ENCODE results near the gene SMC1B. TPM values are rescaled to one million over a fixed set of nuclear protein-coding genes. Genes with fewer than 3 reads are reported as not detected.
A peak's percentile ranks its signal among the peaks of the same experiment; 100 is the strongest.

SMC1B gene
- total and polyA plus RNA-seq, 10 donors, result 0.06 to 0.12 (median 0.10) TPM; not detected in 7

GRCh38 chr22:45341498-45341897 lies 71.9 kb downstream of the SMC1B start:
- intact Hi-C loops (cut with DNase I; ENCODE audit: low total_unique reads), result no loop called here
- peak overlapping the region in 1 of 8 donors; percentile 0 for H3K27ac ChIP-seq

GRCh38 chr22:45340323-45340722 lies 73.1 kb downstream of the SMC1B start:
- 77 to 88% (median 83%) methylated on average over 7 to 8 of the region's 8 CpGs for whole genome bisulfite sequencing, 5 donors
- Histone ChIP-seq H3K9me3 (no peaks in the 10 kb centered on the region), H3K36me3 (peaks cover 0 to 95% (median 49%) of the 10 kb centered on the region in 6 donors), H3K27me3 (replicated peaks in 1 of 7) (no peaks in the 10 kb centered on the region), H3K4me3 (no peak overlapping the region), H3K27ac (no peak overlapping the region), H3K4me1 (peaks cover 0 to 37% (median 14%) of the 10 kb centered on the region in 6 donors)
- intact Hi-C loops (cut with DNase I; ENCODE audit: low total_unique reads), result no loop called here
- TF ChIP-seq POLR2AphosphoS5 (IDR thresholded peaks at IDR 0.05) (no peak), POLR2A (IDR thresholded peaks at IDR 0.05) (no peak), CTCF (IDR thresholded peaks at IDR 0.05 in 8 of 11, conservative IDR thresholded peaks at IDR 0.05 in 3 of 11) (no peak)
- no peak for DNase-seq

More at GRCh38 chr22:45341498-45341897, 71.9 kb downstream of the SMC1B start:
- peaks cover 0 to 27% (median 8%) of the 10 kb centered on the region in 6 donors for H3K4me1 ChIP-seq
- no peak for DNase-seq
- no peak overlapping the region for H3K4me3 ChIP-seq
- TF ChIP-seq POLR2A (IDR thresholded peaks at IDR 0.05), result no peak
- no peak for TF ChIP-seq POLR2AphosphoS5 (IDR thresholded peaks at IDR 0.05)
- TF ChIP-seq CTCF (IDR thresholded peaks at IDR 0.05 in 8 of 11, conservative IDR thresholded peaks at IDR 0.05 in 3 of 11), result no peak
- 41 to 58% (median 54%) methylated on average over 6 of the region's 6 CpGs for WGBS, 5 donors
- H3K36me3 ChIP-seq, result peaks cover 0 to 92% (median 42%) of the 10 kb centered on the region in 6 donors
- no peaks in the 10 kb centered on the region for H3K9me3 ChIP-seq
- H3K27me3 ChIP-seq (replicated peaks in 1 of 7), result no peaks in the 10 kb centered on the region

GRCh38 chr22:45338795-45339194 lies 74.6 kb downstream of the SMC1B start:
- TF ChIP-seq POLR2A (IDR thresholded peaks at IDR 0.05) (no peak), CTCF (IDR thresholded peaks at IDR 0.05 in 8 of 11, conservative IDR thresholded peaks at IDR 0.05 in 3 of 11) (no peak), POLR2AphosphoS5 (IDR thresholded peaks at IDR 0.05) (no peak)
- H3K27ac ChIP-seq, result no peak overlapping the region
- 85 to 96% (median 95%) methylated on average over 7 of the region's 7 CpGs for WGBS, 5 donors
- no peaks in the 10 kb centered on the region for H3K9me3 ChIP-seq
- DNase-seq, result no peak
- H3K4me1 ChIP-seq, result peaks cover 0 to 49% (median 22%) of the 10 kb centered on the region in 6 donors
- H3K36me3 ChIP-seq, result peaks cover 0 to 100% (median 57%) of the 10 kb centered on the region in 6 donors
- no peak overlapping the region for H3K4me3 ChIP-seq
- intact Hi-C loops (cut with DNase I; ENCODE audit: low total_unique reads), result no loop called here
- no peaks in the 10 kb centered on the region for H3K27me3 ChIP-seq (replicated peaks in 1 of 7)

GRCh38 chr22:45337536-45337935 lies 75.9 kb downstream of the SMC1B start:
- WGBS, 5 donors, result 73 to 85% (median 84%) methylated on average over 9 of the region's 9 CpGs

More at GRCh38 chr22:45337536-45337935, 75.9 kb downstream of the SMC1B start:
- no peak overlapping the region for H3K4me3 ChIP-seq
- TF ChIP-seq CTCF (IDR thresholded peaks at IDR 0.05 in 8 of 11, conservative IDR thresholded peaks at IDR 0.05 in 3 of 11) (no peak), POLR2A (IDR thresholded peaks at IDR 0.05) (no peak), POLR2AphosphoS5 (IDR thresholded peaks at IDR 0.05) (no peak)
- no peaks in the 10 kb centered on the region for H3K9me3 ChIP-seq
- intact Hi-C loops (cut with DNase I; ENCODE audit: low total_unique reads), result no loop called here
- no peak for DNase-seq
- no peaks in the 10 kb centered on the region for H3K27me3 ChIP-seq (replicated peaks in 1 of 7)
- peak overlapping the region in 5 of 8 donors; percentile 65 to 79 (median 73) for H3K27ac ChIP-seq
- peaks cover 0 to 49% (median 22%) of the 10 kb centered on the region in 6 donors for H3K4me1 ChIP-seq
- H3K36me3 ChIP-seq, result peaks cover 0 to 99% (median 63%) of the 10 kb centered on the region in 6 donors

Measured in spleen (tissue), 11 donors.